HCT116 (cell line): ENCODE data around the gene PDE9A. TPM values are rescaled to one million over a fixed set of nuclear protein-coding genes. Genes with fewer than 3 reads are reported as not detected.

Experiments used
- ATAC-seq: fragments of 200-7000 bp; cut with Tn5 transposase; 2 replicates; pipeline ENCODE4 v1.9.1; 2020; ENCODE audit warnings: mild to moderate bottlenecking, moderate library complexity
- BruUV-seq: library from RNA; stranded (reverse); fragments of 400-500 nt; replicated peaks from 2 replicates; lab custom pipeline; 2021; lab: Mats Ljungman, UMichigan
- CTCF ChIA-PET: fragments of 300-600 bp; sonication (Branson Sonifier 250); formaldehyde crosslinking; loops from one replicate; lab custom pipeline; 2021; ENCODE audit warnings: antibody characterized with exemption; lab: Charles Lee
- POLR2A ChIA-PET: fragments of 300-600, 350-600 bp; sonication (Branson Sonifier 250); formaldehyde crosslinking; loops from one replicate; lab custom pipeline; 2021; ENCODE audit warnings: antibody characterized with exemption; lab: Charles Lee
- RAD21 ChIA-PET, 2 experiments: fragments of 300-600 bp; sonication (Branson Sonifier 250); formaldehyde crosslinking; loops; one replicate each; lab custom pipeline; 2023; ENCODE audit warnings: low total read pairs in 2 of 2; ENCODE audit not compliant: uncharacterized antibody in 2 of 2, unreplicated experiment in 2 of 2, low non-redundant PET in 1 of 2; lab: Charles Lee
- DNase-seq: peaks from one replicate; pipeline ENCODE4 v3.0.0-alpha.2; 2010; ENCODE audit warnings: low read depth, low spot score
- H2AFZ ChIP-seq: fragments of 200-600 bp; shearing (Covaris generic), sonication (generic); 2 replicates; pipeline ENCODE4 v1.6.1; 2017; ENCODE audit warnings: low read depth, mixed run types, mixed read lengths, antibody characterized with exemption, low read length; ENCODE audit not compliant: poor library complexity, severe bottlenecking
- H3K27ac ChIP-seq: 2 replicates; pipeline ENCODE4 v1.5.1; 2012; ENCODE audit warnings: low read depth, low read length
- H3K27me3 ChIP-seq: fragments of 200-600 bp; sonication (generic); 2 replicates; pipeline ENCODE4 v1.6.1; 2016; ENCODE audit warnings: mixed run types, low read length, mixed read lengths; ENCODE audit not compliant: insufficient read depth
- H3K36me3 ChIP-seq, 2 experiments: fragments of 200-500 bp in 1 of 2; fragments of 200-600 bp in 1 of 2; sonication (Bioruptor generic) in 1 of 2; sonication (generic) in 1 of 2; 2 replicates each; pipeline versions ENCODE4 v1.5.1 to v1.6.1; 2014 to 2016; ENCODE audit warnings: low read length in 2 of 2, inconsistent platforms in 1 of 2, mixed read lengths in 1 of 2, mixed run types in 1 of 2; ENCODE audit not compliant: insufficient read depth in 2 of 2, control insufficient read depth in 1 of 2
- H3K4me1 ChIP-seq, 2 experiments: fragments of 200-600 bp in 1 of 2; sonication (generic) in 1 of 2; 2 replicates each; pipeline versions ENCODE4 v1.5.1 to v1.6.1; 2012 to 2017; ENCODE audit warnings: low read length in 2 of 2, inconsistent platforms in 1 of 2, mild to moderate bottlenecking in 1 of 2, mixed read lengths in 1 of 2, mixed run types in 1 of 2, moderate library complexity in 1 of 2; ENCODE audit not compliant: insufficient read depth in 2 of 2, control insufficient read depth in 1 of 2
- H3K4me2 ChIP-seq: fragments of 200-600 bp; sonication (generic); 2 replicates; pipeline ENCODE4 v1.6.1; 2017; ENCODE audit warnings: mixed run types, low read length, mixed read lengths
- H3K4me3 ChIP-seq, 2 experiments: fragments of 200-600 bp in 1 of 2; sonication (generic) in 1 of 2; replicated peaks in 1 of 2; 2 replicates each; pipeline ENCODE4 v1.5.1; 2011 to 2016; ENCODE audit warnings: low read length in 2 of 2, control low read depth in 1 of 2, low read depth in 1 of 2, mild to moderate bottlenecking in 1 of 2, mixed read lengths in 1 of 2, mixed run types in 1 of 2
- H3K79me2 ChIP-seq: fragments of 200-600 bp; sonication (generic); 2 replicates; pipeline ENCODE4 v1.6.1; 2017; ENCODE audit warnings: mild to moderate bottlenecking, mixed run types, low read length, moderate library complexity, mixed read lengths; ENCODE audit not compliant: insufficient read depth
- H3K9ac ChIP-seq: fragments of 200-600 bp; sonication (generic); 2 replicates; pipeline ENCODE4 v1.6.1; 2016; ENCODE audit warnings: low read length, mixed read lengths
- H3K9me2 ChIP-seq: fragments of 200-600 bp; sonication (generic), shearing (Covaris generic); 2 replicates; pipeline ENCODE4 v1.6.1; 2017; ENCODE audit warnings: mixed run types, mild to moderate bottlenecking, moderate library complexity; ENCODE audit not compliant: insufficient read depth
- H3K9me3 ChIP-seq, 2 experiments: fragments of 200-500 bp in 1 of 2; fragments of 200-600 bp in 1 of 2; sonication (Bioruptor generic) in 1 of 2; sonication (generic) in 1 of 2; 2 replicates each; pipeline ENCODE4 v1.6.1; 2014 to 2017; ENCODE audit warnings: low read length in 2 of 2, mixed read lengths in 2 of 2, inconsistent platforms in 1 of 2, low read depth in 1 of 2, mild to moderate bottlenecking in 1 of 2, mixed run types in 1 of 2, moderate library complexity in 1 of 2; ENCODE audit not compliant: control insufficient read depth in 1 of 2, insufficient read depth in 1 of 2
- H4K20me1 ChIP-seq: fragments of 200-600 bp; sonication (generic), shearing (Covaris generic); 2 replicates; pipeline ENCODE4 v1.6.1; 2017; ENCODE audit warnings: mixed run types, mild to moderate bottlenecking, moderate library complexity; ENCODE audit not compliant: insufficient read depth
- CBX3 ChIP-seq: IDR thresholded peaks from 2 replicates; pipeline ENCODE4 v1.6.1; 2012; ENCODE audit warnings: low read depth
- FOSL1 ChIP-seq: IDR thresholded peaks from 2 replicates; pipeline ENCODE4 v1.6.1; 2012; ENCODE audit warnings: low read depth
- JUND ChIP-seq: IDR thresholded peaks from 2 replicates; pipeline ENCODE4 v1.6.1; 2012
- SIN3A ChIP-seq: IDR thresholded peaks from 2 replicates; pipeline ENCODE4 v1.6.1; 2012; ENCODE audit warnings: low read depth
- SP1 ChIP-seq: IDR thresholded peaks from 2 replicates; pipeline ENCODE4 v1.6.1; 2012; ENCODE audit warnings: low read depth
- SRF ChIP-seq: IDR thresholded peaks from 2 replicates; pipeline ENCODE4 v1.6.1; 2012; ENCODE audit warnings: low read depth
- intact Hi-C: fragments of 100-400 bp; cut with micrococcal nuclease; formaldehyde crosslinking; loops from 2 replicates; pipeline ENCODE4 v1.10.0; 2022
- total RNA-seq: library from RNA; stranded (reverse); gene quantifications from one replicate; pipeline ENCODE4 v1.2.1, GENCODE V29; 2021; ENCODE audit not compliant: unreplicated experiment
- TF ChIP-seq, protein P1 (sequence below): IDR thresholded peaks from 2 replicates; pipeline ENCODE4 v1.6.1; 2012
- TF ChIP-seq, protein P2 (sequence below): IDR thresholded peaks from 2 replicates; pipeline ENCODE4 v1.6.1; 2012
- TF ChIP-seq, protein P3 (sequence below): IDR thresholded peaks from 2 replicates; pipeline ENCODE4 v1.6.1; 2011; ENCODE audit warnings: mild to moderate bottlenecking, low read length, moderate library complexity; ENCODE audit not compliant: insufficient replicate concordance; ENCODE audit errors: extremely low read depth

Gene PDE9A
- total RNA-seq, 1 experiment from 2014 or later = 31.4 TPM

DNA sequence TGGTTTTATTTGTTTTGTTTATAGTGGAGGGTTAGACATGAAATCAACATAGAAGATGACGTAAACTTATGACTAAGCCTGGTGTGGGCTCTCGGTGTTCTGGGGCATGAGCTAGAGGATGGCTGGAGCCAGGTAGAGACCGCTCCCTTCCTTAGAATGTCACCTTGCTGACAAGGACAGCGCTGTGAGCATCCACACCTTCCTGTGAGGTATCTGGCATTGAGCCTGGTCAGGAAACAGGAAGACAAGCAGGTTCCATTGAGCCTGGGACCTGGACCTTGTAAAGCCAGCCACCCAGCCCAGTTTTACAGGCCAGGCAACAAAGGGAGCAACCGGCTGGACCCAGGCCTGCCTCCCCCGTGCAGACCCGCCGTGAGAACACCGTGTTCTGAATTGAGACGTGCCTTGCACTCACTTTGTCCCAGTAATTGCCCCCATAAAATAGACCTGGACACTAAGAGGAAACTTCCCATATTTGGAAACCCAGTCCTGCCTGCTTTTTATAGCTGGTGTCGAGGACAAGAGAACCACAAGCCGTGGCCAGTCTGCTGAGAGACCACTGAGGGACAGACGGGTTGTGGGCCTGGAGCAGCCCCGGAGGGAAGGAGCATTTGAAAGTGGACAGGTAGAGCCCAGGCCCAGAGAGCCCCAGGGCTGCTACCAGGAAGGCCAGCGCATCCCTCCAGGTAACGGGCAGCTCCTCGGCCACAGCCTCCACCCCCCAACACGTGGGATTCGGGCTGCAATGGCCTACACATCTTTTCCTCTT is 78.0 kb downstream of the PDE9A start:
- H3K9me3 ChIP-seq = no peaks in the 10 kb centered on the region
- ChIA-PET RAD21 (no interaction called here), CTCF (no interaction called here), POLR2A (no interaction called here)
- H3K4me2 ChIP-seq = peak overlapping the region; percentile 50
- no peaks in the 10 kb centered on the region for H3K9me2 ChIP-seq
- no peak overlapping the region for H2AFZ ChIP-seq
- no peaks in the 10 kb centered on the region for H3K79me2 ChIP-seq
- H3K4me3 ChIP-seq = no peak overlapping the region
- peak; percentile 54 for DNase-seq
- H3K4me1 ChIP-seq = peaks cover 19 to 22% of the 10 kb centered on the region in 2 experiments
- no peak overlapping the region for H3K9ac ChIP-seq
- peak; percentile 90 for ATAC-seq
- H3K36me3 ChIP-seq = peaks cover 0 to 4% of the 10 kb centered on the region in 2 experiments; a peak in 1 of 4 replicates
- peak overlapping the region; percentile 23; the same call in 1 of the 2 replicates for H3K27ac ChIP-seq
- TF ChIP-seq SRF (peak; percentile 54; the same call in 1 of the 2 replicates), JUND (0 out of 2 replicates have a peak, but pooled peaks have one; percentile 10), FOSL1 (peak; percentile 27; the same call in 1 of the 2 replicates), SP1 (peak; percentile 44; the same call in 1 of the 2 replicates), CBX3 (no peak), SIN3A (no peak)
- TF ChIP-seq, protein P1, sequence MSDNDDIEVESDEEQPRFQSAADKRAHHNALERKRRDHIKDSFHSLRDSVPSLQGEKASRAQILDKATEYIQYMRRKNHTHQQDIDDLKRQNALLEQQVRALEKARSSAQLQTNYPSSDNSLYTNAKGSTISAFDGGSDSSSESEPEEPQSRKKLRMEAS = 0 out of 2 replicates have a peak, but pooled peaks have one; percentile 23
- no peaks in the 10 kb centered on the region for H3K27me3 ChIP-seq
- no peaks in the 10 kb centered on the region for H4K20me1 ChIP-seq
- BruUV-seq = TSS peak; percentile 37
- intact Hi-C loops = no loop called here

DNA sequence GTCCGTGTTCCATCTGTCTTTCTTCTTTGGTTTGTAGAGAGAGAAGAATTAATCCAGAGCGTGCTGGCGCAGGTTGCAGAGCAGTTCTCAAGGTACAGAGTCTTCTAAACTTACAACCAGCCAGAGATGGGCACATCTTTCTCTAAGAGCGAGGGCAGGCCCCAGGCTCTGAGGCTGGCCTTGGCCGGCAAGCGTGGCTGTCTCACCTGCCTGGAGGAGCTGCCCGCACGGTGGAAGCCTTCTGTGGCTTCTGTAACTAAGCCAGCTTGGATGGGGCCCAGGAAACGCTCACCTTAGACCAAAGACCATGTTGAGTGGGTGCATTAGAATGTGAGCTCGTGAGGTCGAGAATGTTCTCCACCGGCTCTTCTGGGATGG is 78.6 kb downstream of the PDE9A start:
- Histone ChIP-seq H2AFZ (no peak overlapping the region), H3K9ac (no peak overlapping the region), H3K4me3 (no peak overlapping the region), H3K4me2 (no peak overlapping the region), H3K9me2 (no peaks in the 10 kb centered on the region), H3K4me1 (peaks cover 19 to 22% of the 10 kb centered on the region in 2 experiments), H3K79me2 (no peaks in the 10 kb centered on the region), H3K27ac (peak overlapping the region; percentile 23; the same call in 1 of the 2 replicates), H4K20me1 (no peaks in the 10 kb centered on the region), H3K9me3 (no peaks in the 10 kb centered on the region), H3K36me3 (peaks cover 0 to 4% of the 10 kb centered on the region in 2 experiments; a peak in 1 of 4 replicates), H3K27me3 (no peaks in the 10 kb centered on the region)
- DNase-seq (no peak), ATAC-seq (no peak)
- CTCF ChIA-PET = no interaction called here
- POLR2A ChIA-PET = no interaction called here
- RAD21 ChIA-PET = no interaction called here
- TF ChIP-seq, protein P2, sequence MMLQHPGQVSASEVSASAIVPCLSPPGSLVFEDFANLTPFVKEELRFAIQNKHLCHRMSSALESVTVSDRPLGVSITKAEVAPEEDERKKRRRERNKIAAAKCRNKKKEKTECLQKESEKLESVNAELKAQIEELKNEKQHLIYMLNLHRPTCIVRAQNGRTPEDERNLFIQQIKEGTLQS = no peak
- TF ChIP-seq FOSL1 = no peak
- TF ChIP-seq, protein P3, sequence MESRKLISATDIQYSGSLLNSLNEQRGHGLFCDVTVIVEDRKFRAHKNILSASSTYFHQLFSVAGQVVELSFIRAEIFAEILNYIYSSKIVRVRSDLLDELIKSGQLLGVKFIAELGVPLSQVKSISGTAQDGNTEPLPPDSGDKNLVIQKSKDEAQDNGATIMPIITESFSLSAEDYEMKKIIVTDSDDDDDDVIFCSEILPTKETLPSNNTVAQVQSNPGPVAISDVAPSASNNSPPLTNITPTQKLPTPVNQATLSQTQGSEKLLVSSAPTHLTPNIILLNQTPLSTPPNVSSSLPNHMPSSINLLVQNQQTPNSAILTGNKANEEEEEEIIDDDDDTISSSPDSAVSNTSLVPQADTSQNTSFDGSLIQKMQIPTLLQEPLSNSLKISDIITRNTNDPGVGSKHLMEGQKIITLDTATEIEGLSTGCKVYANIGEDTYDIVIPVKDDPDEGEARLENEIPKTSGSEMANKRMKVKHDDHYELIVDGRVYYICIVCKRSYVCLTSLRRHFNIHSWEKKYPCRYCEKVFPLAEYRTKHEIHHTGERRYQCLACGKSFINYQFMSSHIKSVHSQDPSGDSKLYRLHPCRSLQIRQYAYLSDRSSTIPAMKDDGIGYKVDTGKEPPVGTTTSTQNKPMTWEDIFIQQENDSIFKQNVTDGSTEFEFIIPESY = no peak
- no TSS peak for BruUV-seq
- intact Hi-C loops = no loop called here
